ENCODE measurements around the gene SPTAN1. TPM values are rescaled to one million over a fixed set of nuclear protein-coding genes. Genes with fewer than 3 reads are reported as not detected.
"Not testable (repeated sequence)": the region's sequence is repeated elsewhere in the genome, so short reads cannot be mapped to it uniquely, and the experiment has no call there.

The SPTAN1 gene
- total RNA-seq, 1 donor from 2014 or later: 237 TPM

DNA sequence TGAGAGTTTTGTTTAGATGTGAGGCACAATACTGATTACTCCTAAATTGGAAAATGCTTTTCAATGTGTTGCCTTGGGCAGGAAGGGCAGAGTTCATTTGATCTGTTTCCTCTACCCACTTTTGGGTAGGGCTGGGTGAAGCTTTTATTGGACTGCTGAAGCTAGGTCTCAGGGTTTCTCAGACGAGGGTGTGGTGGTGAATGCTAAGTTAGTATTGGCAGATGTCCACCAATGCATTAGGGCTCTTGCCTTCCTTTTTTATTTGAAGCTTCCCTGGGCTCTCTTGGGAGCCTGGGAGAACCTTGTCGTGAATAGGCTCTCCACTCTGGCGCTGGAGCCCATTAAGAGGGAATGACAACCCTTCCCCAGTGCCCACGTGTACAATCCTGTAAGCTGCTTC lies 23.1 kb downstream of the SPTAN1 start:
- CTCF ChIA-PET: no interaction called here
- ATAC-seq (ENCODE audit: low read depth): no peak
- no peak overlapping the region for H3K4me3 Mint-ChIP-seq
- POLR2A ChIA-PET: no interaction called here
- H3K36me3 Mint-ChIP-seq (ENCODE audit: low read depth): peaks cover 77% of the 10 kb centered on the region
- H3K4me1 Mint-ChIP-seq: no peaks in the 10 kb centered on the region
- TF ChIP-seq, protein P1, sequence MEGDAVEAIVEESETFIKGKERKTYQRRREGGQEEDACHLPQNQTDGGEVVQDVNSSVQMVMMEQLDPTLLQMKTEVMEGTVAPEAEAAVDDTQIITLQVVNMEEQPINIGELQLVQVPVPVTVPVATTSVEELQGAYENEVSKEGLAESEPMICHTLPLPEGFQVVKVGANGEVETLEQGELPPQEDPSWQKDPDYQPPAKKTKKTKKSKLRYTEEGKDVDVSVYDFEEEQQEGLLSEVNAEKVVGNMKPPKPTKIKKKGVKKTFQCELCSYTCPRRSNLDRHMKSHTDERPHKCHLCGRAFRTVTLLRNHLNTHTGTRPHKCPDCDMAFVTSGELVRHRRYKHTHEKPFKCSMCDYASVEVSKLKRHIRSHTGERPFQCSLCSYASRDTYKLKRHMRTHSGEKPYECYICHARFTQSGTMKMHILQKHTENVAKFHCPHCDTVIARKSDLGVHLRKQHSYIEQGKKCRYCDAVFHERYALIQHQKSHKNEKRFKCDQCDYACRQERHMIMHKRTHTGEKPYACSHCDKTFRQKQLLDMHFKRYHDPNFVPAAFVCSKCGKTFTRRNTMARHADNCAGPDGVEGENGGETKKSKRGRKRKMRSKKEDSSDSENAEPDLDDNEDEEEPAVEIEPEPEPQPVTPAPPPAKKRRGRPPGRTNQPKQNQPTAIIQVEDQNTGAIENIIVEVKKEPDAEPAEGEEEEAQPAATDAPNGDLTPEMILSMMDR (IDR thresholded peaks at IDR 0.05): no peak
- no peaks in the 10 kb centered on the region for H3K27me3 Mint-ChIP-seq
- no peaks in the 10 kb centered on the region for H3K9me3 Mint-ChIP-seq
- intact Hi-C loops (cut with micrococcal nuclease): no loop called here
- no peak for DNase-seq
- H3K27ac Mint-ChIP-seq: no peak overlapping the region

DNA sequence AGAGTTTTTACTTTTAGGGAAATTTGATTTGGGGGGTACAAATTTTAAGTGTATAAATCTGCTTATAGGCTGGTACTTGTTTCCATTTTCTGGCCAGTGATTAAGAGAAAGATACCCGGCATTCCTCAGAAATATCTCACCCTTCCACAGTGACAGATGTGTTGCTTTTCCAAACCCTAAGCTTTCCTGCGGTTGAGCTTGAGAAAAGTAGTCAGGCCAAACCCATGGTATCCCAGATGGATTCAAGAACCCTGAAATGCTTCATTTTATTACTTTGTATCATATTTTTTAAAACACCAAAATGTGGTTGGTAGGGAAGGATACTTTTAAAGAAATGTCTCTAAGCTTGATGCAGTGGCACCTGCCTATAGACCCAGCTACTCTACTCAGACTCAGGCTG lies 23.5 kb downstream of the SPTAN1 start:
- no peak overlapping the region for H3K4me3 Mint-ChIP-seq
- H3K27me3 Mint-ChIP-seq: no peaks in the 10 kb centered on the region
- DNase-seq: no peak
- H3K27ac Mint-ChIP-seq: no peak overlapping the region
- no peaks in the 10 kb centered on the region for H3K4me1 Mint-ChIP-seq
- ATAC-seq (ENCODE audit: low read depth): no peak
- intact Hi-C loops (cut with micrococcal nuclease): no loop called here
- POLR2A ChIA-PET: no interaction called here
- H3K36me3 Mint-ChIP-seq (ENCODE audit: low read depth): peaks cover 81% of the 10 kb centered on the region
- CTCF ChIA-PET: no interaction called here
- no peaks in the 10 kb centered on the region for H3K9me3 Mint-ChIP-seq
- TF ChIP-seq, protein P1 (IDR thresholded peaks at IDR 0.05): no peak

DNA sequence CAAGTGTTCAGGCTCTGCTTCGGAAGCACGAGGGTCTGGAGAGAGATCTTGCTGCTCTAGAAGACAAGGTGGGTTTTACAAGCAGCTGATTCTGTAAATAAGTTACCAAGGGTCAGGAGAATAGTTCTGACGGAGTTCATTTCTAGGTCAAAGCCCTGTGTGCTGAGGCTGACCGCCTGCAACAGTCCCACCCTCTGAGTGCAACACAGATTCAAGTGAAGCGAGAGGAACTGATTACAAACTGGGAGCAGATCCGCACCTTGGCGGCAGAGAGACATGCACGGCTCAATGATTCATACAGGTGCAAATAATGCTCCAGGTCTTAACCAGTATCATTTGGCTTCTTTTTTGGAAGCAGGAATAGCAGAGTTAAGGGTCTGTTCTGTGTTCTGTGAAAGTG lies 24.8 kb downstream of the SPTAN1 start:
- ChIA-PET POLR2A (no interaction called here), CTCF (no interaction called here)
- peaks cover 89% of the 10 kb centered on the region for H3K36me3 Mint-ChIP-seq (ENCODE audit: low read depth)
- H3K9me3 Mint-ChIP-seq: no peaks in the 10 kb centered on the region
- intact Hi-C loops (cut with micrococcal nuclease): no loop called here
- H3K4me1 Mint-ChIP-seq: no peaks in the 10 kb centered on the region
- TF ChIP-seq, protein P1 (IDR thresholded peaks at IDR 0.05): no peak
- H3K27me3 Mint-ChIP-seq: no peaks in the 10 kb centered on the region
- no peak overlapping the region for H3K4me3 Mint-ChIP-seq
- DNase-seq: no peak
- ATAC-seq (ENCODE audit: low read depth): no peak
- no peak overlapping the region for H3K27ac Mint-ChIP-seq

DNA sequence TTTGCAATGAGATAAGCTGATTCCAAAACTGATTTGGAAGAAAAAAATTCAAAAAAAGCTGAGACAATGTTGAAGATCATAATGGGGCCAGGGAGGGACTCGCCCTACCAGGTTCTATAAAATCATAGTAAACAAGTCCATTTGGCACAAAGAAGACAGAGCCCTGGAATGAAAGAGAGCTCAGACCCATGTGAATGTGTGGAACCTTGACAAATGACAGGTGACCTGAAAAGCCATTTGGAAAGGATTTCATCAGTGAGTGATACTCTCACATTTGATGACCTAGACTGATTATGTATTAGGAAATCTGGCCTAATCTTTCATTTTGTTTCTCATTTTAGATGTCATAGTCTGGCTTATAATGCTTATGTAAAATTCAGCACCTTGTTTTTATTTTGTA lies 26.8 kb downstream of the SPTAN1 start:
- H3K9me3 Mint-ChIP-seq: no peaks in the 10 kb centered on the region
- intact Hi-C loops (cut with micrococcal nuclease): no loop called here
- no peak overlapping the region for H3K4me3 Mint-ChIP-seq
- no peaks in the 10 kb centered on the region for H3K4me1 Mint-ChIP-seq
- TF ChIP-seq, protein P1 (IDR thresholded peaks at IDR 0.05): no peak
- POLR2A ChIA-PET: no interaction called here
- H3K27ac Mint-ChIP-seq: no peak overlapping the region
- H3K36me3 Mint-ChIP-seq (ENCODE audit: low read depth): peaks cover 96% of the 10 kb centered on the region
- ATAC-seq (ENCODE audit: low read depth): no peak
- no peaks in the 10 kb centered on the region for H3K27me3 Mint-ChIP-seq
- DNase-seq: no peak
- CTCF ChIA-PET: interaction anchor here (0.8 kb wide), 2 partner anchors 24 to 1346 kb away, joined by 3 read pairs; no protein-coding TSS in a partner anchor

DNA sequence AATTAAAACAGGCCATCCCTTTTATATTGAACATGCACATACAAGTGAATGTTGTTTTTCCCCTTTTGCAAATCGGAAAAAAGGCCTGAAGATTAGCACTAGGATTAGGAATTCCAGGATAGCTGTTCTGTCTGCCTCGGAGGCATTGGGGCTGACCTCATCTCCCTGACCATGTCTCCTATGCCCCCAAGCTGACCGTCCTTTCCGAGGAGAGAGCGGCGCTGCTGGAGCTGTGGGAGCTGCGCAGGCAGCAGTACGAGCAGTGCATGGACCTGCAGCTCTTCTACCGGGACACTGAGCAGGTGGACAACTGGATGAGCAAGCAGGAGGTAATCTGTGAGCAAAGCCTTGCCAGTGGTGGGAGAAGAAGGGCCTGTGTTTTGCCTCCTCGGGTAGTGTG lies 28.3 kb downstream of the SPTAN1 start:
- intact Hi-C loops (cut with micrococcal nuclease): no loop called here
- H3K27me3 Mint-ChIP-seq: no peaks in the 10 kb centered on the region
- TF ChIP-seq, protein P1 (IDR thresholded peaks at IDR 0.05): no peak
- ATAC-seq (ENCODE audit: low read depth) (no peak), DNase-seq (no peak)
- POLR2A ChIA-PET: no interaction called here
- no peaks in the 10 kb centered on the region for H3K4me1 Mint-ChIP-seq
- CTCF ChIA-PET: no interaction called here
- H3K4me3 Mint-ChIP-seq: no peak overlapping the region
- no peak overlapping the region for H3K27ac Mint-ChIP-seq
- no peaks in the 10 kb centered on the region for H3K9me3 Mint-ChIP-seq
- H3K36me3 Mint-ChIP-seq (ENCODE audit: low read depth): peaks cover 95% of the 10 kb centered on the region

DNA sequence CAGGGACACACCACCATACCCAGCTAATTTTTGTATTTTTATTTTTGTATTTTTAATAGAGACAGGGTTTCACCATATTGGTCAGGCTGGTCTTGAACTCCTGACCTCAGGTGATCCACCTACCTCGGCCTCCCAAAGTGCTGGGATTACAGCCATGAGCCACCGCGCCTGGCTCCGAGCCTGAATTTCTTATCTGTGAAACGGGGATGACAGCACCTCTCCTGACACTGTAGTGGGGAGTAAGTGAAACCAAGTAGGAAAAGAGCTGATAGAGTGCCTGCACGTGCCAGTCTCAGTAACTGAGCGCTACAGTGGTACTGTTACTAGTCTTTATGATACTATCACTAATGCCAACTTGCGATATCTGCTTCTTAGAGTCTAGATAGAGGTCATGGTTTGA lies 32.8 kb downstream of the SPTAN1 start:
- H3K4me1 Mint-ChIP-seq; H3K9me3 Mint-ChIP-seq; H3K27ac Mint-ChIP-seq; intact Hi-C loops (cut with micrococcal nuclease); ATAC-seq (ENCODE audit: low read depth); CTCF ChIA-PET; H3K27me3 Mint-ChIP-seq; H3K4me3 Mint-ChIP-seq; DNase-seq; POLR2A ChIA-PET: not testable (repeated sequence)
- H3K36me3 Mint-ChIP-seq (ENCODE audit: low read depth): peaks cover 93% of the 10 kb centered on the region

DNA sequence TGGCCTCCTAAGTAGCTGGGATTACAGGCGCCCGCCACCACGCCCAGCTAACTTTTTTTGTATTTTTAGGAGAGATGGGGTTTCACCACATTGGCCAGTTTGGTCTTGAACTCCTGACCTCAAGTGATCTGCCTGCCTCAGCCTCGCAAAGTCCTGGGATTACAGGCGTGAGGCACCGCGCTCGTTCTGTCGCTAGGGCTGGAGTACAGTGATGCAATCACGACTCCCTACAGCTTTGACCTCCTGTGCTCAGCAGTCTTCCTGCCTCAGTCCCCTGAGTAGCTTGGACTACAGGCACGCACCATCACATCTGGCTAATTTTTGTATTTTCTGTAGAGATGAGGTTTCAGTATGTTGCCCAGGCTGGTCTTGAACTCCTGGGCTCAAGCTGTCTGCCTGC lies 34.5 kb downstream of the SPTAN1 start:
- ChIA-PET POLR2A (interaction anchor here (0.6 to 1.5 kb wide), 2 partner anchors 34 to 39 kb away, joined by 4 to 5 read pairs; no protein-coding TSS in a partner anchor), CTCF (interaction anchor here (0.7 kb wide), 1 partner anchor 43 kb away, joined by 3 read pairs; no protein-coding TSS in a partner anchor)
- H3K4me1 Mint-ChIP-seq; DNase-seq; H3K27ac Mint-ChIP-seq; ATAC-seq (ENCODE audit: low read depth); H3K9me3 Mint-ChIP-seq; H3K27me3 Mint-ChIP-seq; intact Hi-C loops (cut with micrococcal nuclease); H3K4me3 Mint-ChIP-seq: not testable (repeated sequence)
- H3K36me3 Mint-ChIP-seq (ENCODE audit: low read depth): peaks cover 91% of the 10 kb centered on the region

Data from activated B cell treated with CpG ODN at 0.5 μM for 24 hours (primary cell).